ENCODE data around the gene NUP58. TPM values are rescaled to one million over a fixed set of nuclear protein-coding genes. Genes with fewer than 3 reads are reported as not detected.

NUP58 gene
- total RNA-seq, 1 experiment from 2014 or later = 106 TPM

- CTCF ChIA-PET = interaction anchor here (1.0 kb wide), 1 partner anchor 28 kb away, joined by 4 read pairs; no protein-coding TSS in a partner anchor
- Mint-ChIP-seq H3K36me3 (ENCODE audit: insufficient read depth, unreplicated experiment) (peaks cover 14% of the 10 kb centered on the region), H3K27me3 (ENCODE audit: insufficient read depth, unreplicated experiment) (peaks cover 5% of the 10 kb centered on the region), H3K9me3 (ENCODE audit: unreplicated experiment) (no peaks in the 10 kb centered on the region), H3K27ac (ENCODE audit: low read depth, unreplicated experiment) (no peak overlapping the region), H3K4me3 (ENCODE audit: unreplicated experiment) (no peak overlapping the region), H3K4me1 (ENCODE audit: insufficient read depth, unreplicated experiment) (no peaks in the 10 kb centered on the region)
- POLR2A ChIA-PET = interaction anchor here (0.7 to 1.2 kb wide), 2 partner anchors 10 to 14 kb away, joined by 3 read pairs; no protein-coding TSS in a partner anchor
- intact Hi-C loops (cut with micrococcal nuclease) = no loop called here
- TF ChIP-seq, protein P1, sequence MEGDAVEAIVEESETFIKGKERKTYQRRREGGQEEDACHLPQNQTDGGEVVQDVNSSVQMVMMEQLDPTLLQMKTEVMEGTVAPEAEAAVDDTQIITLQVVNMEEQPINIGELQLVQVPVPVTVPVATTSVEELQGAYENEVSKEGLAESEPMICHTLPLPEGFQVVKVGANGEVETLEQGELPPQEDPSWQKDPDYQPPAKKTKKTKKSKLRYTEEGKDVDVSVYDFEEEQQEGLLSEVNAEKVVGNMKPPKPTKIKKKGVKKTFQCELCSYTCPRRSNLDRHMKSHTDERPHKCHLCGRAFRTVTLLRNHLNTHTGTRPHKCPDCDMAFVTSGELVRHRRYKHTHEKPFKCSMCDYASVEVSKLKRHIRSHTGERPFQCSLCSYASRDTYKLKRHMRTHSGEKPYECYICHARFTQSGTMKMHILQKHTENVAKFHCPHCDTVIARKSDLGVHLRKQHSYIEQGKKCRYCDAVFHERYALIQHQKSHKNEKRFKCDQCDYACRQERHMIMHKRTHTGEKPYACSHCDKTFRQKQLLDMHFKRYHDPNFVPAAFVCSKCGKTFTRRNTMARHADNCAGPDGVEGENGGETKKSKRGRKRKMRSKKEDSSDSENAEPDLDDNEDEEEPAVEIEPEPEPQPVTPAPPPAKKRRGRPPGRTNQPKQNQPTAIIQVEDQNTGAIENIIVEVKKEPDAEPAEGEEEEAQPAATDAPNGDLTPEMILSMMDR (IDR thresholded peaks at IDR 0.05; ENCODE audit: unreplicated experiment) = no peak
- no peak for DNase-seq (ENCODE audit: unreplicated experiment)
- BruUV-seq (replicated peaks) = no TSS peak
Observed at GRCh38 chr13:25347151-25347550, 45.7 kb downstream of the NUP58 start.

DNA sequence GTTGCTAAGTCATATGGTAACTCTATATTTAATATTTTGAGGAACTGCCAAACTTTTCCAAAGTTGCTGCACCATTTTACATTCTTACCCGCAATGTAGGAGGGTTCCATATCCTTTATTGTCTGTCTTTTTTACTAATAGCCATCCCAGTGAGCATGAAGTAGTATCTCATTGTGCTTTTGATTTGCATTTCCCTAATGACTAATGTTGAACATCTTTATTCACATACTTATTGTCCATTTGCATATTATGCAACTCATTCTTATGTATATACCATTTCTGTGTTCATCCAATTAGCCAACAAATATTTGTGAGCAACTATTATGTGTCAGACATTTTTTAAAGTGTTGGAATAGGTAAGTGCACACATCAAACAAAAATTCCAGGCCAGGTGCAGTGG is 50.0 kb downstream of the NUP58 start:
- peaks cover 27% of the 10 kb centered on the region for H3K27me3 Mint-ChIP-seq (ENCODE audit: insufficient read depth, unreplicated experiment)

GRCh38 chr13:25352230-25352629 is 50.8 kb downstream of the NUP58 start:
- Mint-ChIP-seq H3K36me3 (ENCODE audit: insufficient read depth, unreplicated experiment) (peaks cover 4% of the 10 kb centered on the region), H3K4me1 (ENCODE audit: insufficient read depth, unreplicated experiment) (no peaks in the 10 kb centered on the region), H3K9me3 (ENCODE audit: unreplicated experiment) (no peaks in the 10 kb centered on the region), H3K4me3 (ENCODE audit: unreplicated experiment) (no peak overlapping the region), H3K27ac (ENCODE audit: low read depth, unreplicated experiment) (no peak overlapping the region), H3K27me3 (ENCODE audit: insufficient read depth, unreplicated experiment) (peaks cover 27% of the 10 kb centered on the region)
- no peak for DNase-seq (ENCODE audit: unreplicated experiment)
- TF ChIP-seq, protein P1 (IDR thresholded peaks at IDR 0.05; ENCODE audit: unreplicated experiment) = no peak
- CTCF ChIA-PET = interaction anchor here (0.9 kb wide), 1 partner anchor 122 kb away, joined by 6 read pairs; no protein-coding TSS in a partner anchor
- POLR2A ChIA-PET = interaction anchor here (1.2 kb wide), 1 partner anchor 75 kb away, joined by 3 read pairs; no protein-coding TSS in a partner anchor
- no TSS peak for BruUV-seq (replicated peaks)
- intact Hi-C loops (cut with micrococcal nuclease) = no loop called here

More for the DNA sequence above, 50.0 kb downstream of the NUP58 start:
- no peaks in the 10 kb centered on the region for H3K4me1 Mint-ChIP-seq (ENCODE audit: insufficient read depth, unreplicated experiment)
- BruUV-seq (replicated peaks) = no TSS peak
- ChIA-PET CTCF (interaction anchor here (0.6 to 0.7 kb wide), 2 partner anchors 1362 to 1426 kb away, joined by 3 read pairs; no protein-coding TSS in a partner anchor), POLR2A (no interaction called here)
- intact Hi-C loops (cut with micrococcal nuclease) = no loop called here
- no peak overlapping the region for H3K27ac Mint-ChIP-seq (ENCODE audit: low read depth, unreplicated experiment)
- TF ChIP-seq, protein P1 (IDR thresholded peaks at IDR 0.05; ENCODE audit: unreplicated experiment) = no peak
- no peak overlapping the region for H3K4me3 Mint-ChIP-seq (ENCODE audit: unreplicated experiment)
- H3K9me3 Mint-ChIP-seq (ENCODE audit: unreplicated experiment) = no peaks in the 10 kb centered on the region
- DNase-seq (ENCODE audit: unreplicated experiment) = no peak
- peaks cover 4% of the 10 kb centered on the region for H3K36me3 Mint-ChIP-seq (ENCODE audit: insufficient read depth, unreplicated experiment)

GRCh38 chr13:25352806-25353205 is 51.4 kb downstream of the NUP58 start:
- Mint-ChIP-seq H3K4me1 (ENCODE audit: insufficient read depth, unreplicated experiment) (no peaks in the 10 kb centered on the region), H3K4me3 (ENCODE audit: unreplicated experiment) (no peak overlapping the region), H3K27ac (ENCODE audit: low read depth, unreplicated experiment) (no peak overlapping the region), H3K27me3 (ENCODE audit: insufficient read depth, unreplicated experiment) (peaks cover 27% of the 10 kb centered on the region), H3K9me3 (ENCODE audit: unreplicated experiment) (no peaks in the 10 kb centered on the region), H3K36me3 (ENCODE audit: insufficient read depth, unreplicated experiment) (peaks cover 4% of the 10 kb centered on the region)
- DNase-seq (ENCODE audit: unreplicated experiment) = no peak
- ChIA-PET POLR2A (interaction anchor here (1.2 to 1.3 kb wide), 2 partner anchors 33 to 74 kb away, joined by 3 read pairs; no protein-coding TSS in a partner anchor), CTCF (interaction anchor here (0.7 to 0.9 kb wide), 2 partner anchors 123 to 415 kb away, joined by 3 to 6 read pairs; no protein-coding TSS in a partner anchor)
- TF ChIP-seq, protein P1 (IDR thresholded peaks at IDR 0.05; ENCODE audit: unreplicated experiment) = no peak
- intact Hi-C loops (cut with micrococcal nuclease) = no loop called here
- no TSS peak for BruUV-seq (replicated peaks)

Measured in MCF 10A (cell line).